NCI-H748 (cell line): Measurements from ENCODE around the gene PPP2R5D.
"Not testable (repeated sequence)": the region's sequence is repeated elsewhere in the genome, so short reads cannot be mapped to it uniquely, and the experiment has no call there.

Experiments
- DNase-seq: peaks from one replicate; lab custom pipeline; 2025; ENCODE audit not compliant: unreplicated experiment; lab: John Stamatoyannopoulos, UW

Gene PPP2R5D

GRCh38 chr6:42984001-42984923, at the start of gene PPP2R5D:
TSS of gene PPP2R5D (plus strand) at chr6:42984570. CDS start at chr6:42984678, 108 bp downstream.
- peak; percentile 100 for DNase-seq

DNA sequence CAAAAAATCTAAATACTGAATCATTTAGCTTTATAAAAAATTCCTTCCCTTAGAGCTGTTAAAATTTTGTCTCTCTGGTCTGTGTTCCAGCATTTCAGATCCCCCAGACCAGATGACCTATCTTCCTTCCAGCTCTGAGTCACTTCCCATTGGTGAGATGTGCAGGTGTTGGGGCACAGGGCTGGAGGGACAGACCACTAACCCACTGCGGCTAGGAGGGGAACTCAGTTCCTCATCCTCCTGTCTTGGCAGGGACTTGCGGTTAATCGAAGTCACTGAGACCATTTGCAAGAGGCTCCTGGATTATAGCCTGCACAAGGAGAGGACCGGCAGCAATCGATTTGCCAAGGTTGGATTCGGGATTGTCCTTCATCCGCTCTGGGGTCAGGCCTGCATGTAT, 49.0 kb upstream of the PPP2R5D start:
- no peak for DNase-seq

DNA sequence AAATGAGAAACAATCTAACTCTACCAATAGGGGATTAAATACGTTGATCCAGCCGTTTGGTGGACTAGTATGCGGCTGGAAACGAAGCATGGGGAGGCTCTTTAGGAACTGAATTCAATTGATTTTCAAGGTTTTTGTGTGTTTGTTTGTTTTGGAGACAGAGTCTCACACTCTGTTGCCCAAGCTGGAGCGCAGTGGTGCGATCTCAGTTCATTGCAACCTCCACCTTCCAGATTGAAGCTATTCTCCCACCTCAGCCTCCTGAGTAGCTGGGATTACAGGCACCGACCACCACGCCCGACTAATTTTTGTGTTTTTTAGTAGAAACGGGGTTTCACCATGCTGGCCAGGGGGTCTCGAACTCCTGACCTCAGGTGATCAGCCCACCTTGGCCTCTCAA, 48.0 kb upstream of the PPP2R5D start:
- no peak for DNase-seq

DNA sequence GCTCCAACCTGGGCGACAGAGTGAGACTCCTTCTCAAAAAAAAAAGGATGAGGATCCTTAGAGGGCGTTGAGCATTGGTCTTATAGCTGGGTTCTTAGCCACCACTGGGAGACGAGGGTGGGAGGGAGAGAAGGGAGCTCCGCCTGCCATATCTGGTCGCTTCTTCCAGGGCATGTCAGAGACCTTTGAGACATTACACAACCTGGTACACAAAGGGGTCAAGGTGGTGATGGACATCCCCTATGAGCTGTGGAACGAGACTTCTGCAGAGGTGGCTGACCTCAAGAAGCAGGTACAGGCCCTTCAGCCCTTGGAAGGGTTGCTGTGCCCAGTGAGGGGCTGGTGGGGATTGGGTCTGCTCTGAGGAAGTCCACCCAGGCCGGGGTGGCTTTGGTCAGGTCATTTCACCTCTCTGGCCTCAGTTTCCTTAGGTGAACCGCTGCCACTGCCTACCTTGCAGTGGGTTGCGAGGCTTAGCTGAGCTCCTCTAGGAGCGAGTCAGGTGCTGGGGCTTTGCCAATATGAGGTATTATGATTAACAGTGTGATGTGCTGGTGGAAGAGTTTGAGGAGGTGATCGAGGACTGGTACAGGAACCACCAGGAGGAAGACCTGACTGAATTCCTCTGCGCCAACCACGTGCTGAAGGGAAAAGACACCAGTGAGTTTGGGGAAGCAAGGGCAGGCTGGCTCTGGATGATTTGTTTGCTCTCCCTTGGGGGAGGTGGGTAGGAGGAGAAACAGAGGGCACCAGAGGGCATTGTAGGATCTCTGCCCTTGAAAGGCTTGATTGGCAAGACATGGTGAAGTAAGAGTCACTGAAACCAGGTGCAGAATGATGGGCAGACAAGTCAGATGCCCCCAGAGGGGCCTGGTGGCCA, 46.6 kb upstream of the PPP2R5D start:
- DNase-seq = no peak

- DNase-seq = no peak
Observed at GRCh38 chr6:42938428-42938796, 46.0 kb upstream of the PPP2R5D start.

DNA sequence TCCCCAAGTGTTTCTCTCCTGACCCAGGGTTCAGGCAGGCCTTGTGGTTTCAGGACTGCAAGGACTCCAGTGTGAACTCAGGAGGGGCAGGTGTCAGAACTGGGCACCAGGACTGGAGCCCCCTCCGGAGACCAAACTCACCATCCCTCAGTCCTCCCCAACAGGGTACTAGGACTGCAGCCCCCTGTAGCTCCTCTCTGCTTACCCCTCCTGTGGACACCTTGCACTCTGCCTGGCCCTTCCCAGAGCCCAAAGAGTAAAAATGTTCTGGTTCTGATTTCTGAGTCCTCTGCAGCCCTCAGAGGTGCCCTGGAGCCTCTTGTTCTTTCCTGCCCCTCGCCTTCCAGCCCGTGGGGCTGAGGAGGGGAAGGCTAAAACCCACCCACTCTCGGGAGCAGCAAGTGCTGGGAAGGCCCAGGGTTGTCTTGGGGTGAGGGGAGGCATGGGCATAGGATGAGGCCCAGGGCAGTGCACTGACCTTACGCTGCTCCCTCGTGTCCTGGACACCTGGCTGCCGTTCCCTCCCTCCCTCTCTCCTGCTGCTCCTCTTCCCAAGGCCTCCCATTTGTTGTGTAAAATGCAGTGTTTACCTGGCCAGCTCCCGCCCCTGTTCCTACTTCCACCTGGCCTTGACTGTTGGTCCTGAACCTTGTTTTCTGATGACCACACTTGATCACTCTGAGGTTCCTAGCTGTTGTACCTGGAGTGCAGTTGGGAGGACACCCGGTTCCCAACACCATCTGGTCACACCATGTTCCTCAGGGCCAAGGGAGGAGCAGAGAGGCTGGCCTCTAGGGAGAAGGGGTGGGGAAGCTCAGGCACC, 45.2 kb upstream of the PPP2R5D start:
- no peak for DNase-seq

DNA sequence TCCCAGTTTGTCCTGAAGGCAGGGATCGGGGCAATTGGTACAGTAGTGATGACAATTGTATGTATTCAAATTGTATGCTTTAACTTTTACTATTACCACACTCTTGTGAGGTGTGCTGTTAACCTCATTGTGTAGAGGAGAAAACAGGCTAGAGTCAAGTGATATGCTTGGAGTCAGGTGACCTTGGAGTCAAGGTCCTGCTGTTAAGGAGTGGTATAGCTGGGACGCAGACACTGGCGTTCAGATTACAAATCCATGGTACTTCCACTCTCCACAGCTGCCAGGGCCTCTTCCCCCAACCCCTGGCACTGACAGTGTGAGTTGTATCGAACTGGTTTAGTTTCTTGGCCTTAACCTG, 44.6 kb upstream of the PPP2R5D start:
- DNase-seq = no peak

GRCh38 chr6:42940493-42941045, 43.8 kb upstream of the PPP2R5D start:
- DNase-seq = no peak

- not testable (repeated sequence) for DNase-seq
Observed at GRCh38 chr6:42941356-42941755, 43.0 kb upstream of the PPP2R5D start.

DNA sequence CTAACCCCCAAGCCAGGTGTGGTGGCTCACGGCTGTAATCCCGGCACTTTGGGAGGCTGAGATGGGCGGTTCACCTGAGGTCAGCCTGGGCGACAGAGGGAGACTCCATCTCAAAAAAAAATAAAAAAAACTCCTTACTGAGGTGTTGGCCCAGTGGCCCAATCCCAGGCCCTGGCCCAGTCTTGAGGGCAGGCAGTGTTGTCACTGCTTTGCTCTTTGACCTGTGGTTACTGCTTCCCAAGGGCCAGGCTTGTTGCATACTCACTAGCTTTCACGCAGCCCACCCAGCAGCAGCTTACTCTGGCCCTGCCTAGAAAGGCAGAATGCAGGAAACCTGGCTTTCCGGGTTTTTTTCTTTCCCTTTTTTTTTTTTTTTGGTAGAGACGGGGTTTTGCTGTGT, 41.9 kb upstream of the PPP2R5D start:
- no peak for DNase-seq

DNA sequence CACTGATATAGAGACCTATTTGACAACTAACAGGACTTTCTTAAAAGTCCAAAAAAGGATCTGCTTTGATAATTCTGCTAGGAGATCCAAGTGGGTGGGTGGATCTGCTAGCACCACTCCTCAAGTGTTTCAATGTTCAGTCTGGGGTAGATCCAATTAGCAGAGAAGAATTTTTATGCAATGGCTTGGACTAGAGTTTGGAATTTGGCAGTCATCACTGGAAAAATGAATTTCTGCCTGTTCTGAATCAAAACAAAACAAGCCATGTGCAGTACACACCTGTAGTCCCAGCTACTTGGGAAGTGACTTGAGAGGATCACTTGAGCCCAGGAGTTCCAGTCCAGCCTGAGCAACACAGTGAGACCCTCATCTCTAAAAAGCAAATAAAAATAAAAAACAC, 36.4 kb upstream of the PPP2R5D start:
- DNase-seq = no peak

- DNase-seq = no peak
Observed at GRCh38 chr6:42952389-42952788, 32.0 kb upstream of the PPP2R5D start.

- not testable (repeated sequence) for DNase-seq
Observed at GRCh38 chr6:42954405-42954804, 30.0 kb upstream of the PPP2R5D start.

DNA sequence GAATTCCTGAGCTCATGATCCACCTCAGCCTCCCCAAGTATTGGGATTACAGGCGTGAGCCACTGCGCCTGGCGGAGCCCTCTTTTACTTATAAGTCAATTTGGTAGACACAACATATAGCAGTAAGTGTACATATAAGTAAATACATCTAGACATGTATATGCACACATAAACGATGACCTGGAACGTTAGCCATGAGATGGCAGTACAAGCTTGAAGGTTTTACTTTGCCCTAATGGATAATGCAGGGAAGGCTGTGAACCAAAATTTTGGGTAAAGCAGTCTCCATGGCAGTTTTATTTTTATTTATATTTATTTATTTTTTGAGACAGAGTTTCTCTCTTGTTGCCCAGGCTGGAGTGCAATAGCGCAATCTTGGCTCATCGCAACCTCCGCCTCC, 26.2 kb upstream of the PPP2R5D start:
- DNase-seq = no peak

- DNase-seq = no peak
Observed at GRCh38 chr6:42959917-42960242, 24.5 kb upstream of the PPP2R5D start.

- DNase-seq = peak; percentile 90
Observed at GRCh38 chr6:42960243-42961019, 23.9 kb upstream of the PPP2R5D start, which contains the start of gene GNMT. TSS of gene GNMT (plus strand) at chr6:42960754. CDS start at chr6:42960768, 14 bp downstream.

GRCh38 chr6:42961020-42961470, 23.3 kb upstream of the PPP2R5D start:
- DNase-seq = no peak

DNA sequence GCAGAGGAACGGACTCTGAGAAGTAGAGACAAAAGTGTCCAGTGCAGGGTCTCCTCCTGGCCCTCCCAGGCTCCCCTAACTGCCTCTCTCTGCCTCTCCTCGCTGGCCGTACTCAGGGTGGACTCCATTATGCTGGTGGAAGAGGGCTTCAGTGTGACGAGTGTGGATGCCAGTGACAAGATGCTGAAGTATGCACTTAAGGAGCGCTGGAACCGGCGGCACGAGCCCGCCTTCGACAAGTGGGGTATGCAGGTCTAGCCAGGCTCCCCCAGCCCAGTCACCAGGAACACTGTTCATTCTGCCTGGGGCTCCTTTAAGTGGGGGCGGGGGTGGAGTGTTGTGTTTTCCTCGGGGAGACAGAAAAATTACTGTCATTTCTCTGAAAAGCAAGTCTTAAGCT, 22.3 kb upstream of the PPP2R5D start:
- DNase-seq = no peak

DNA sequence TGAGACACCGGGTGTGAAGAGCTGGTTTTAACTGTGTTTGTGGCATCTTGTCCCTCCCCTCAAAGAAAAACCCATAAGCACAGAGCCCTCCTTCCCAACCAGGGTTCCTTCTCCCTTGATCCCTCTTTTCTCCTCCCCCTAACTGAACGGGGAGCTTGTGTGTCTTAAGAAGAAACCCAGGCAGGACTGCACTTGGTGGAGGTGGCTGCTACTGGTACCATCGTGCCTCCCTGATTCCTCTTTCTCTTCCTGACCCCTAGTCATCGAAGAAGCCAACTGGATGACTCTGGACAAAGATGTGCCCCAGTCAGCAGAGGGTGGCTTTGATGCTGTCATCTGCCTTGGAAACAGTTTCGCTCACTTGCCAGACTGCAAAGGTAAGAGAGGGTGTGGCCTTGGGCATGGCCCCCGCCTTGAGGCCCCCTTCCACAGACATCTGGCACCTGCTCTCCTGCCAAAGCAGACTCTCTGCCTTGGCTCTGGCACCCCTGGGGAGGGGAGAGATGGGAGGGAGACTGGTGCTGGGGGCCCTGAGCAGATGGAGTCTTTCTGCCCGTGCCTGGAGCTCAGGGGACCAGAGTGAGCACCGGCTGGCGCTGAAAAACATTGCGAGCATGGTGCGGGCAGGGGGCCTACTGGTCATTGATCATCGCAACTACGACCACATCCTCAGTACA, 21.7 kb upstream of the PPP2R5D start:
- no peak for DNase-seq
